ENCODE data around the gene DEFB123.

Gene DEFB123, protein sequence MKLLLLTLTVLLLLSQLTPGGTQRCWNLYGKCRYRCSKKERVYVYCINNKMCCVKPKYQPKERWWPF

DNA sequence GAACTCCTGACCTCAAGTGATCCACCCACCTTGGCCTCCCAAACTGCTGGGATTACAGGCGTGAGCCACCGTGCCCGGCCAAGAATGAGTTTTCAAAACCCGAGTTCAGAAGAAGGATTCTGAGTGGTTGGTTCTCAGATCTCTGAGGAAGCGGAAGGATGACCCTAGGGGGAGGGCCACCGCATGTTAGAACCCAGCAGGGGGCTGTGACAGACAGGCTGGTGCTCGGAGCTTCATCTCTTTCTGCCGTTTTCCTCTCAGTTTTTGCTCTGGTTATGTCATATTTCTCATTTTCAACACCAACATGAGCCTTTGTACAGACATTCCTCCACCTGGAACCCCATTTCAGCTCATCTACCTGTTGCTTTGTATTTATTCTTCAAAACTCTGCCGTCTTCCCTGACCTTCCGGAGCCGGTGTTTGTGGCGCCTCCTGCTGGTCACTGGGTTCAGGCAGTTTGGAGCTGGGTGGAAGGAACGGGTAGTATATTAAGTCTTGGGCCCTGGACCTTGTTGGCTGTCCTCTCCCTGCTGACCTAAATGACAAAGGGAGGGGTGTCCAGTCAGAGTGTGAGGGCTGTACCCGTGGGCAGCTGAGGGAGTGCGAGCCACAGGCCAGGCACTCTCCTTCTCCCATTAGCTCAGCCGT lies at the start of gene DEFB123:
Gene DEFB123, plus strand, starts transcription at position 621 of the 648 bp plus-strand sequence. CDS start 67 bp downstream, outside the sequence.
- DNase-seq (ENCODE audit: low read depth) = peak; percentile 11
- TF ChIP-seq, protein P1, sequence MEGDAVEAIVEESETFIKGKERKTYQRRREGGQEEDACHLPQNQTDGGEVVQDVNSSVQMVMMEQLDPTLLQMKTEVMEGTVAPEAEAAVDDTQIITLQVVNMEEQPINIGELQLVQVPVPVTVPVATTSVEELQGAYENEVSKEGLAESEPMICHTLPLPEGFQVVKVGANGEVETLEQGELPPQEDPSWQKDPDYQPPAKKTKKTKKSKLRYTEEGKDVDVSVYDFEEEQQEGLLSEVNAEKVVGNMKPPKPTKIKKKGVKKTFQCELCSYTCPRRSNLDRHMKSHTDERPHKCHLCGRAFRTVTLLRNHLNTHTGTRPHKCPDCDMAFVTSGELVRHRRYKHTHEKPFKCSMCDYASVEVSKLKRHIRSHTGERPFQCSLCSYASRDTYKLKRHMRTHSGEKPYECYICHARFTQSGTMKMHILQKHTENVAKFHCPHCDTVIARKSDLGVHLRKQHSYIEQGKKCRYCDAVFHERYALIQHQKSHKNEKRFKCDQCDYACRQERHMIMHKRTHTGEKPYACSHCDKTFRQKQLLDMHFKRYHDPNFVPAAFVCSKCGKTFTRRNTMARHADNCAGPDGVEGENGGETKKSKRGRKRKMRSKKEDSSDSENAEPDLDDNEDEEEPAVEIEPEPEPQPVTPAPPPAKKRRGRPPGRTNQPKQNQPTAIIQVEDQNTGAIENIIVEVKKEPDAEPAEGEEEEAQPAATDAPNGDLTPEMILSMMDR (IDR thresholded peaks at IDR 0.05; ENCODE audit: low read depth, low read length) = peak; percentile 47
- no peak for TF ChIP-seq POLR2A (IDR thresholded peaks at IDR 0.05; ENCODE audit: extremely low read depth, insufficient read length)
- TF ChIP-seq, protein P2, sequence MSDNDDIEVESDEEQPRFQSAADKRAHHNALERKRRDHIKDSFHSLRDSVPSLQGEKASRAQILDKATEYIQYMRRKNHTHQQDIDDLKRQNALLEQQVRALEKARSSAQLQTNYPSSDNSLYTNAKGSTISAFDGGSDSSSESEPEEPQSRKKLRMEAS (IDR thresholded peaks at IDR 0.05; ENCODE audit: low read depth, low read length) = no peak
- no peak within 1 kb of the TSS for H3K4me3 ChIP-seq (ENCODE audit: low read depth, low read length)

DNA sequence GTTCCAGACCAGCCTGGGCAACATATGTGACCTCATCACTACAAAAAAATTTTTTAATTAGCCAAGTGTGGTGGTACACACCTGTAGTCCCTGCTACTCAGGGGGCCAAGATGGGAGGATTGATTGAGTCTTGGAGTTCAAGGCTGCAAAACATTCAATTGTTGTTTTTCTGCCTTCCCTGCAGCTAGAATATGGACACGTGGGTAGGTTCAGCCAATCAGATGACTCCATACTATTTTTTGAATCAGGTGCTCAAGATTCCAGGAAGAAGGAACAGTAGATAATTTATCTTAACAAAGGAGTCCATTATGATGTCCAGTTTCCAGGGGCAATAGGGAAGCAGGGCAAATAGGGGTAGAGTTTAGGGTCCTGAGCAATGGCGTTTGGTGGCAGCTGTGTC lies 47.6 kb upstream of the DEFB123 start:
- no peak for DNase-seq (ENCODE audit: low read depth)
- TF ChIP-seq, protein P2 (IDR thresholded peaks at IDR 0.05; ENCODE audit: low read depth, low read length) = no peak
- no peak for TF ChIP-seq POLR2A (IDR thresholded peaks at IDR 0.05; ENCODE audit: extremely low read depth, insufficient read length)
- TF ChIP-seq, protein P1 (IDR thresholded peaks at IDR 0.05; ENCODE audit: low read depth, low read length) = no peak
- no peak for TF ChIP-seq MYC (IDR thresholded peaks at IDR 0.05; ENCODE audit: low read depth, low read length)
- no peak overlapping the region for H3K4me3 ChIP-seq (ENCODE audit: low read depth, low read length)

DNA sequence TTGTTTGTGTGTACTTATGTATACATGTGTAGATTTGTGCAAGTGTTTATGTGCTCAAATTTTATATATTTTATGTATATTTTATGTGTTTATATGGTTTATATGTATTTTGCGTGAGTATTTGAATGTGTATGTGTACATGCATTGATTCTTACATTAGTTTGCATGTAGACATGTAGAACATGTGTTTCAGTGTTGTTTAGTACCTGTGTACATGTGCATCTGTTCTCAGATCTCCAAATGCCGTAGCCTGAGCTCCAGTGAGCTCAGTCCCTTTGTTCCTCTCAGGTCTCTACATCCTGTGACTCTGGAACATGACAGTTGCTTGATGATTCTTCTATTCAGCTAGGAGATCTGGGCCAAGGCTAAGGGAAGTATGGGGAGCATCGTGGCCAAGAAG lies 45.5 kb upstream of the DEFB123 start:
- TF ChIP-seq MYC (IDR thresholded peaks at IDR 0.05; ENCODE audit: low read depth, low read length) (no peak), POLR2A (IDR thresholded peaks at IDR 0.05; ENCODE audit: extremely low read depth, insufficient read length) (no peak)
- TF ChIP-seq, protein P1 (IDR thresholded peaks at IDR 0.05; ENCODE audit: low read depth, low read length) = no peak
- TF ChIP-seq, protein P2 (IDR thresholded peaks at IDR 0.05; ENCODE audit: low read depth, low read length) = no peak
- no peak overlapping the region for H3K4me3 ChIP-seq (ENCODE audit: low read depth, low read length)
- DNase-seq (ENCODE audit: low read depth) = no peak

DNA sequence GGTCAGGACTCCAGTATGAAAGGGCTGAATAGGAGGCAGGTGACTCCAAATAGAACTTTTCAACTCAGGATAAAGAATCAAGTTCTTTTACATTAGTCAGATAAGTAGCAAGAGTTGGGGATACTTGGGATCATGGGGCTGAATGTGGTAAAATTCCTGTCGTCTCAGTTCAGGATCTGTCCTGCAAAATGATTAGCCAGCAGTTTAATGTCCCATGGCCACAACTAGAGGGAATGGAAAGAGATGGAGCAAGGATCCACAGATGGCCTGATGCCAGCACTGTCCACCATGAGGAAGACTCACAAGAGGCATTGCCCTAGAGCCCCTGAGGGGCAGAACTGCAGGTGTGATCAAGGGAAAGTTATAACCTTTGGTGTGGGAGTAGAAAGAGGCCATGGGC lies 36.5 kb upstream of the DEFB123 start:
- no peak overlapping the region for H3K4me3 ChIP-seq (ENCODE audit: low read depth, low read length)
- TF ChIP-seq, protein P1 (IDR thresholded peaks at IDR 0.05; ENCODE audit: low read depth, low read length) = no peak
- TF ChIP-seq MYC (IDR thresholded peaks at IDR 0.05; ENCODE audit: low read depth, low read length) = no peak
- TF ChIP-seq POLR2A (IDR thresholded peaks at IDR 0.05; ENCODE audit: extremely low read depth, insufficient read length) = no peak
- TF ChIP-seq, protein P2 (IDR thresholded peaks at IDR 0.05; ENCODE audit: low read depth, low read length) = no peak
- DNase-seq (ENCODE audit: low read depth) = no peak

DNA sequence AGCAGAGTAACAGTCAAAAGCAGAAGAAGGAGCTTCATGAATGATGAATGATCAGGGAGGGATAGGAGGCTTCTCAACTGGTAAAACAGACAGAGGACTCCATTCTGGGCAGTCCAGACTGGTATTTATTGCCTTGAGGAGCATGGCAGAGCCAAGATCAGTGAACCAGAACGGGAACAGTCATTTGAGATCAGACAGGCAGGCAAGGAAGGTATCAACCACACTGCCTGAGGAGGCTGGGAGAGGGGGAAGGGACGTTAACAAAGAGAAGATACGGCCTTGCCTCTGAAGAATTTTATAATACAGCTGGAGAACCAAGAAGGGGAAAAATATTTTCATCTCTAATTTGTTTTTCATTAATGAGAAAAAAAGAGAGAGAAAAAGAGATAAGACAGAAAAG lies 34.3 kb upstream of the DEFB123 start, which contains the start of gene DEFB121:
Gene DEFB121, minus strand, starts transcription at position 101 of the 400 bp plus-strand sequence. Its CDS starts 63 bp downstream, at position 38.
- no peak within 1 kb of the TSS for H3K4me3 ChIP-seq (ENCODE audit: low read depth, low read length)
- TF ChIP-seq MYC (IDR thresholded peaks at IDR 0.05; ENCODE audit: low read depth, low read length) = no peak
- TF ChIP-seq, protein P2 (IDR thresholded peaks at IDR 0.05; ENCODE audit: low read depth, low read length) = no peak
- TF ChIP-seq, protein P1 (IDR thresholded peaks at IDR 0.05; ENCODE audit: low read depth, low read length) = no peak
- TF ChIP-seq POLR2A (IDR thresholded peaks at IDR 0.05; ENCODE audit: extremely low read depth, insufficient read length) = no peak
- DNase-seq (ENCODE audit: low read depth) = no peak

Measured in NB4 (cell line).